ENCODE data around the gene SGCD.

DNA sequence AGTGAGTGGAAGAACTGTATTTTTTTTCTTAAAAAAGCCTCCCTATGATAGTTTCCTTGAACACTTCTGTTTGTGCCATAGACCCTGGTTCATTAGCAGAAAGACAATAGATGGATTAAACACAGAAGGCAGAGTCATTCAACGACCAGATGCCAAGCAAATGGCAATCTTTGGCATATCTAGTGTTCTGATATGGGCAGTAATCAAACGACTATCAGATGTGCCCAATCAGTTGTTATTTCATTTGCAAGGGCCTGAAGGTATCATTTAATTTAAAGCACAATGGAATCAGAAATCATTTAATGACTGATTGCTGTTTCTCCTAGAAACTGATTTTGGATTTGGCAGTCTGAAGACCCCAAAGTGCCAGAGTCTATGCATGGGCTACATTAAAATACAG is 61.3 kb downstream of the SGCD start:
- TF ChIP-seq POLR2AphosphoS5 (IDR thresholded peaks at IDR 0.05; ENCODE audit: borderline replicate concordance, low read depth, low read length) (no peak), EZH2 (IDR thresholded peaks at IDR 0.05) (no peak), FOXP2 (optimal IDR thresholded peaks at IDR 0.05; ENCODE audit: control extremely low read depth, extremely low read length, insufficient read depth) (no peak)
